Adrenal gland (tissue), 5 donors: ENCODE measurements around the gene CENPS.

ENCODE experiments used
- CTCF ChIP-seq, 6 experiments: fragments of 450-650 bp in 4 of 6; fragments of 200-600 bp in 2 of 6; sonication (generic) in 1 of 6; IDR thresholded peaks; 1 replicate in 5 of 6; 2 replicates in 1 of 6; pipeline versions ENCODE4 v1.5.1 to v1.8.0; 2016 to 2021; ENCODE audit warnings: antibody characterized with exemption in 6 of 6, mild to moderate bottlenecking in 2 of 6, moderate library complexity in 1 of 6
- POLR2A ChIP-seq, 2 donors: fragments of 450-650 bp; IDR thresholded peaks; one replicate each; pipeline ENCODE4 v1.6.1; 2017; ENCODE audit warnings: antibody characterized with exemption in 2 of 2, mild to moderate bottlenecking in 2 of 2, moderate library complexity in 1 of 2
- donor health status: DM: no; HTN: no; CAD: no.

GRCh38 chr1:10398278-10398733, 31.9 kb upstream of the CENPS start:
- no peak for TF ChIP-seq CTCF (IDR thresholded peaks at IDR 0.05)
- TF ChIP-seq POLR2A (IDR thresholded peaks at IDR 0.05): no peak
